GM18505 (cell line): ENCODE results near the gene MBD3L5.
"Not testable (repeated sequence)": the region's sequence is repeated elsewhere in the genome, so short reads cannot be mapped to it uniquely, and the experiment has no call there.

Source experiments
- ATAC-seq: cut with Tn5 transposase; IDR thresholded peaks from one replicate; pipeline ENCODE4 v1.9.1; 2021; ENCODE audit not compliant: unreplicated experiment
- POLR2A ChIP-seq: IDR thresholded peaks from 4 replicates; pipeline ENCODE4 v1.6.1; 2011; ENCODE audit warnings: borderline replicate concordance; ENCODE audit not compliant: insufficient read depth, insufficient read length; ENCODE audit errors: extremely low read depth

Gene MBD3L5

GRCh38 chr19:7063764-7064418 is 33.5 kb downstream of the MBD3L5 start:
- ATAC-seq, result no peak
- no peak for TF ChIP-seq POLR2A

GRCh38 chr19:7067122-7067521 is 36.7 kb downstream of the MBD3L5 start:
- ATAC-seq, result not testable (repeated sequence)

- no peak for ATAC-seq
- no peak for TF ChIP-seq POLR2A
These were observed 37.3 kb downstream of the MBD3L5 start for GRCh38 chr19:7067716-7068115.

- TF ChIP-seq POLR2A, result no peak
- ATAC-seq, result no peak
These were observed 38.2 kb downstream of the MBD3L5 start for GRCh38 chr19:7068599-7068998.

GRCh38 chr19:7069042-7069903 is 38.9 kb downstream of the MBD3L5 start, which contains the start of gene ZNF557:
ZNF557 (plus strand) TSS chr19:7069703; CDS start chr19:7075075, 5,372 bp downstream.
- ATAC-seq, result peak; percentile 90
- TF ChIP-seq POLR2A, result peak; percentile 96

- ATAC-seq, result peak; percentile 26
These were observed 39.5 kb downstream of the MBD3L5 start for GRCh38 chr19:7069904-7070226.

GRCh38 chr19:7072541-7072940 is 42.2 kb downstream of the MBD3L5 start:
- TF ChIP-seq POLR2A, result no peak
- no peak for ATAC-seq

More at GRCh38 chr19:7069904-7070226, 39.5 kb downstream of the MBD3L5 start:
- TF ChIP-seq POLR2A, result no peak

GRCh38 chr19:7074705-7075282 is 44.4 kb downstream of the MBD3L5 start:
- no peak for TF ChIP-seq POLR2A
- ATAC-seq, result no peak

- ATAC-seq, result no peak
- TF ChIP-seq POLR2A, result no peak
These were observed 45.8 kb downstream of the MBD3L5 start for GRCh38 chr19:7076151-7076550.

GRCh38 chr19:7078008-7078407 is 47.6 kb downstream of the MBD3L5 start:
- no peak for ATAC-seq
- no peak for TF ChIP-seq POLR2A
